OCI-LY7 (cell line): ENCODE data around the gene FDPS. TPM values are rescaled to one million over a fixed set of nuclear protein-coding genes. Genes with fewer than 3 reads are reported as not detected.
A peak's percentile ranks its signal among the peaks of the same experiment; 100 is the strongest.

Experiments
- Bru-seq: library from RNA; stranded (reverse); fragments of 400-500 nt; gene quantifications from one replicate; lab custom pipeline; 2021; lab: Mats Ljungman, UMichigan
- BruChase-seq, 2 experiments: library from RNA; stranded (reverse); fragments of 400-500 nt; gene quantifications; one replicate each; lab custom pipeline; 2021; lab: Mats Ljungman, UMichigan
- BruUV-seq: library from RNA; stranded (reverse); fragments of 400-500 nt; replicated peaks from 2 replicates; lab custom pipeline; 2021; lab: Mats Ljungman, UMichigan
- CTCF ChIA-PET: fragments of 300-600 bp; sonication (Branson Sonifier 250); formaldehyde crosslinking; loops from one replicate; lab custom pipeline; 2022; ENCODE audit warnings: antibody characterized with exemption; ENCODE audit not compliant: unreplicated experiment; lab: Charles Lee
- POLR2A ChIA-PET: fragments of 300-600 bp; sonication (Branson Sonifier 250); formaldehyde crosslinking; loops from one replicate; lab custom pipeline; 2022; ENCODE audit warnings: antibody characterized with exemption; lab: Charles Lee
- DNase-seq: peaks from one replicate; pipeline ENCODE4 v3.0.0-alpha.2; 2015; ENCODE audit warnings: low spot score
- H2AFZ ChIP-seq: fragments of 200-600 bp; sonication (generic), shearing (Covaris generic); 2 replicates; pipeline ENCODE4 v1.6.1; 2014; ENCODE audit warnings: mild to moderate bottlenecking, antibody characterized with exemption, low read length, moderate library complexity
- H3K27ac ChIP-seq: fragments of 200-600 bp; sonication (generic); 2 replicates; pipeline ENCODE4 v1.5.1; 2014; ENCODE audit warnings: mixed run types, low read depth, mild to moderate bottlenecking, moderate library complexity, low read length, inconsistent platforms; ENCODE audit not compliant: poor library complexity, severe bottlenecking
- H3K36me3 ChIP-seq: fragments of 200-600 bp; sonication (generic); 2 replicates; pipeline ENCODE4 v1.6.1; 2014; ENCODE audit warnings: mild to moderate bottlenecking, antibody characterized with exemption, low read length, moderate library complexity, mixed read lengths; ENCODE audit not compliant: insufficient read depth
- H3K4me1 ChIP-seq: fragments of 200-600 bp; sonication (generic); 2 replicates; pipeline ENCODE4 v1.5.1; 2014; ENCODE audit warnings: mild to moderate bottlenecking, low read length; ENCODE audit not compliant: insufficient read depth, poor library complexity, severe bottlenecking
- H3K4me2 ChIP-seq: fragments of 200-600 bp; sonication (generic); 2 replicates; pipeline ENCODE4 v1.6.1; 2014; ENCODE audit warnings: mild to moderate bottlenecking, low read length
- H3K4me3 ChIP-seq: fragments of 200-600 bp; sonication (generic); 2 replicates; pipeline ENCODE4 v1.5.1; 2014; ENCODE audit warnings: mild to moderate bottlenecking, low read depth, low read length; ENCODE audit not compliant: poor library complexity, severe bottlenecking
- H3K79me2 ChIP-seq: fragments of 200-600 bp; sonication (generic); 2 replicates; pipeline ENCODE4 v1.6.1; 2016; ENCODE audit warnings: low read depth, mild to moderate bottlenecking, low read length, moderate library complexity, mixed read lengths; ENCODE audit not compliant: insufficient read depth
- H3K9me2 ChIP-seq: fragments of 200-600 bp; sonication (generic); 2 replicates; pipeline ENCODE4 v1.6.1; 2016; ENCODE audit warnings: mild to moderate bottlenecking, low read length, mixed read lengths; ENCODE audit not compliant: insufficient read depth
- H3K9me3 ChIP-seq: fragments of 200-600 bp; sonication (generic); 2 replicates; pipeline ENCODE4 v1.6.1; 2014; ENCODE audit warnings: mild to moderate bottlenecking, mixed run types, low read length, mixed read lengths
- H4K20me1 ChIP-seq: fragments of 200-600 bp; sonication (generic); 2 replicates; pipeline ENCODE4 v1.6.1; 2014; ENCODE audit warnings: mild to moderate bottlenecking, antibody characterized with exemption, low read length, moderate library complexity, mixed read lengths; ENCODE audit not compliant: insufficient read depth
- CTCF ChIP-seq: fragments of 200-600 bp; sonication (generic); conservative IDR thresholded peaks from 2 replicates; pipeline ENCODE4 v1.5.1; 2014; ENCODE audit warnings: mild to moderate bottlenecking, antibody characterized with exemption, low read length, moderate library complexity, mixed read lengths
- EZH2phosphoT487 ChIP-seq: fragments of 200-600 bp; sonication (generic); IDR thresholded peaks from 2 replicates; pipeline ENCODE4 v1.6.1; 2018; ENCODE audit warnings: low read depth, borderline replicate concordance, mild to moderate bottlenecking, mixed run types, antibody characterized with exemption, low read length, moderate library complexity, mixed read lengths
- intact Hi-C: fragments of 100-400 bp; cut with micrococcal nuclease; formaldehyde crosslinking; loops from one replicate; pipeline ENCODE4 v1.10.0; 2022; ENCODE audit not compliant: unreplicated experiment
- long read RNA-seq: library from polyadenylated mRNA; stranded (forward); transcript quantifications from one replicate; pipeline ENCODE4 v2.0.0, GENCODE V29; 2022
- total RNA-seq, 2 experiments: library from RNA; depleted of rRNA in 1 of 2; stranded (reverse); fragments of >200 nt in 1 of 2; shearing (Covaris generic) in 1 of 2; gene quantifications; 2 replicates each; pipeline ENCODE4 v1.2.3, GENCODE V29; 2014 to 2022

Gene FDPS
- total RNA-seq (2014; rRNA removed; shearing (Covaris generic)) (254 and 263 TPM in 2 replicates), total RNA-seq (2022) (492 and 531 TPM in 2 replicates), Bru-seq, nascent RNA (percentile 93 among the genes with signal in this experiment), BruChase-seq, experiment 1, labeled RNA remaining after a 6-hour chase (percentile 98 among the genes with signal in this experiment), BruChase-seq, experiment 2, labeled RNA remaining after a 2-hour chase (percentile 97 among the genes with signal in this experiment)
- long read RNA-seq, transcript FDPS-203 (10 exons, 1,256 nt), result minor isoform, 144 of 540 reads
- long read RNA-seq, transcript FDPS-206 (10 exons, 1,178 nt), result major isoform, 196 of 540 reads
- long read RNA-seq, transcript FDPS-221 (10 exons, 1,198 nt), result minor isoform, 7 of 540 reads
- long read RNA-seq, transcript FDPS-202 (11 exons, 1,431 nt), result minor isoform, 23 of 540 reads
- long read RNA-seq, partial matches to known transcripts, result 28 of 540 reads
- long read RNA-seq, other reads (novel, unspliced or antisense), result 129 of 540 reads

GRCh38 chr1:155308493-155309422 is at the start of gene FDPS:
FDPS (plus strand) TSS chr1:155308866; CDS start chr1:155309790, 924 bp downstream.
- DNase-seq, result peak; percentile 99
- H3K4me2 ChIP-seq, result peak within 1 kb of the TSS; percentile 82
- H3K36me3 ChIP-seq, result peaks cover 40% of the 10 kb centered on the region
- H3K9me2 ChIP-seq, result no peaks in the 10 kb centered on the region
- H3K9me3 ChIP-seq, result no peaks in the 10 kb centered on the region
- TF ChIP-seq EZH2phosphoT487, result no peak
- no peak for TF ChIP-seq CTCF
- intact Hi-C loops, result loop anchor here (1.0 to 5.0 kb wide), 3 partner anchors 15 to 101 kb away; partner anchors contain the start of genes MTX1 and THBS3
- no peaks in the 10 kb centered on the region for H4K20me1 ChIP-seq
- CTCF ChIA-PET, result interaction anchor here (1.2 to 1.3 kb wide), 2 partner anchors 33 to 57 kb away, joined by 3 to 6 read pairs; no protein-coding TSS in a partner anchor
- POLR2A ChIA-PET, result interaction anchor here (0.6 to 1.6 kb wide), 7 partner anchors 11 to 843 kb away, joined by 3 to 10 read pairs (median 6); partner anchors contain the start of gene CLK2
- H2AFZ ChIP-seq, result peak within 1 kb of the TSS; percentile 39; the same call in 1 of the 2 replicates
- peaks cover 36% of the 10 kb centered on the region for H3K79me2 ChIP-seq
- peak within 1 kb of the TSS; percentile 93 for H3K4me3 ChIP-seq
- peaks cover 26% of the 10 kb centered on the region for H3K4me1 ChIP-seq
- TSS peak; percentile 93 for BruUV-seq
- peak within 1 kb of the TSS; percentile 88 for H3K27ac ChIP-seq

GRCh38 chr1:155260276-155260675 is 48.4 kb upstream of the FDPS start:
- no peak for DNase-seq
- Histone ChIP-seq H4K20me1 (no peaks in the 10 kb centered on the region), H3K4me1 (peaks cover 23% of the 10 kb centered on the region), H3K79me2 (peaks cover 19% of the 10 kb centered on the region; the same call in 1 of the 2 replicates), H3K4me3 (no peak overlapping the region), H3K9me2 (no peaks in the 10 kb centered on the region), H2AFZ (no peak overlapping the region), H3K9me3 (no peaks in the 10 kb centered on the region), H3K27ac (no peak overlapping the region), H3K36me3 (peaks cover 73% of the 10 kb centered on the region), H3K4me2 (peak overlapping the region; percentile 73)
- intact Hi-C loops, result loop anchor here (5.0 kb wide), 1 partner anchor 53 kb away; the partner anchor contains the start of genes MTX1 and THBS3
- BruUV-seq, result no TSS peak
- TF ChIP-seq EZH2phosphoT487, result no peak
- no peak for TF ChIP-seq CTCF
- POLR2A ChIA-PET, result interaction anchor here (2.3 kb wide), 1 partner anchor 13 kb away, joined by 13 read pairs; the partner anchor contains the start of gene CLK2
- CTCF ChIA-PET, result interaction anchor here (3.4 kb wide), 1 partner anchor 9 kb away, joined by 10 read pairs; no protein-coding TSS in a partner anchor
